Liver (tissue), 3 donors: Measurements from ENCODE around the gene OLIG1.

Experiments used
- EGR1 ChIP-seq, 2 donors: IDR thresholded peaks; 2 replicates each; pipeline ENCODE4 v1.6.1; 2016 to 2018; ENCODE audit warnings: antibody characterized with exemption in 2 of 2, low read depth in 2 of 2
- FOXA1 ChIP-seq: IDR thresholded peaks from 2 replicates; pipeline ENCODE4 v1.6.1; 2016; ENCODE audit warnings: antibody characterized with exemption
- GABPA ChIP-seq, 2 donors: IDR thresholded peaks in 1 of 2; conservative IDR thresholded peaks in 1 of 2; 2 replicates each; pipeline ENCODE4 v1.6.1; 2016; ENCODE audit warnings: antibody characterized with exemption in 2 of 2, mild to moderate bottlenecking in 1 of 2, moderate library complexity in 1 of 2
- HNF4A ChIP-seq, 2 donors: conservative IDR thresholded peaks; 2 replicates each; pipeline ENCODE4 v1.6.1; 2016; ENCODE audit warnings: antibody characterized with exemption in 2 of 2, mild to moderate bottlenecking in 2 of 2
- JUND ChIP-seq, 2 donors: IDR thresholded peaks; 2 replicates each; pipeline ENCODE4 v1.6.1; 2016; ENCODE audit warnings: antibody characterized with exemption in 2 of 2
- RAD21 ChIP-seq, 2 donors: IDR thresholded peaks; 2 replicates each; pipeline ENCODE4 v1.6.1; 2016; ENCODE audit warnings: antibody characterized with exemption in 2 of 2, mild to moderate bottlenecking in 2 of 2
- RXRA ChIP-seq, 2 donors: IDR thresholded peaks; 2 replicates each; pipeline ENCODE4 v1.6.1; 2017 to 2018; ENCODE audit warnings: antibody characterized with exemption in 2 of 2, mild to moderate bottlenecking in 1 of 2
- TAF1 ChIP-seq: conservative IDR thresholded peaks from 2 replicates; pipeline ENCODE4 v1.6.1; 2016; ENCODE audit warnings: antibody characterized with exemption, mild to moderate bottlenecking
- YY1 ChIP-seq: IDR thresholded peaks from 2 replicates; pipeline ENCODE4 v1.6.1; 2016; ENCODE audit warnings: antibody characterized with exemption, mild to moderate bottlenecking
- TF ChIP-seq, protein P1 (sequence below): IDR thresholded peaks from 2 replicates; pipeline ENCODE4 v1.6.1; 2016; ENCODE audit warnings: antibody characterized with exemption, mild to moderate bottlenecking
- TF ChIP-seq, protein P2 (sequence below): IDR thresholded peaks from 2 replicates; pipeline ENCODE4 v1.6.1; 2016; ENCODE audit warnings: antibody characterized with exemption
- TF ChIP-seq, protein P3 (sequence below): fragments of 150-350 bp; IDR thresholded peaks from 2 replicates; pipeline ENCODE4 v1.5.1; 2017; ENCODE audit warnings: improper control_type of control experiment, low read depth, low read length; ENCODE audit not compliant: missing input control
- TF ChIP-seq, protein P4 (sequence below): IDR thresholded peaks from 2 replicates; pipeline ENCODE4 v1.6.1; 2016; ENCODE audit warnings: antibody characterized with exemption
- TF ChIP-seq, protein P5 (sequence below): IDR thresholded peaks from 2 replicates; pipeline ENCODE4 v1.6.1; 2016; ENCODE audit warnings: antibody characterized with exemption
- donor health status: healthy.
- donor health status: healthy.

DNA sequence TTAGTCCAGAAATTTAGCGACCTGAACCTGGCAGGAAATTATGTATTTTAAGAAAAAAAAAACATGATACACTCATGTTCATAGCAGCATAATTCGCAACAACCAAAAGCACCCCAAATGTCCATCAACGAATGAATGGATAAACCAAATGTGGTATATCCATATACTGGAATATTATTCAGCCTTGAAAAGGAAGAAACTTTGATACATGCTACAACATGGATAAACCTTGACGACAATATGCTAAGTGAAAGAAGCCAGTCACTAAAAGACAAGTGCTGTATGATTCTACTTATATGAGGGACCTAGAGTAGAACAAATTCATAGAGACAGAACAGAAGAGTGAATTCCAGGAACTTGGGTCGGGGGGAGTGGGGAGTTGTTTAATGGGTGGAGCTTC is 698 bp upstream of the OLIG1 start:
- no peak for TF ChIP-seq RXRA (IDR thresholded peaks at IDR 0.05)
- TF ChIP-seq, protein P1, sequence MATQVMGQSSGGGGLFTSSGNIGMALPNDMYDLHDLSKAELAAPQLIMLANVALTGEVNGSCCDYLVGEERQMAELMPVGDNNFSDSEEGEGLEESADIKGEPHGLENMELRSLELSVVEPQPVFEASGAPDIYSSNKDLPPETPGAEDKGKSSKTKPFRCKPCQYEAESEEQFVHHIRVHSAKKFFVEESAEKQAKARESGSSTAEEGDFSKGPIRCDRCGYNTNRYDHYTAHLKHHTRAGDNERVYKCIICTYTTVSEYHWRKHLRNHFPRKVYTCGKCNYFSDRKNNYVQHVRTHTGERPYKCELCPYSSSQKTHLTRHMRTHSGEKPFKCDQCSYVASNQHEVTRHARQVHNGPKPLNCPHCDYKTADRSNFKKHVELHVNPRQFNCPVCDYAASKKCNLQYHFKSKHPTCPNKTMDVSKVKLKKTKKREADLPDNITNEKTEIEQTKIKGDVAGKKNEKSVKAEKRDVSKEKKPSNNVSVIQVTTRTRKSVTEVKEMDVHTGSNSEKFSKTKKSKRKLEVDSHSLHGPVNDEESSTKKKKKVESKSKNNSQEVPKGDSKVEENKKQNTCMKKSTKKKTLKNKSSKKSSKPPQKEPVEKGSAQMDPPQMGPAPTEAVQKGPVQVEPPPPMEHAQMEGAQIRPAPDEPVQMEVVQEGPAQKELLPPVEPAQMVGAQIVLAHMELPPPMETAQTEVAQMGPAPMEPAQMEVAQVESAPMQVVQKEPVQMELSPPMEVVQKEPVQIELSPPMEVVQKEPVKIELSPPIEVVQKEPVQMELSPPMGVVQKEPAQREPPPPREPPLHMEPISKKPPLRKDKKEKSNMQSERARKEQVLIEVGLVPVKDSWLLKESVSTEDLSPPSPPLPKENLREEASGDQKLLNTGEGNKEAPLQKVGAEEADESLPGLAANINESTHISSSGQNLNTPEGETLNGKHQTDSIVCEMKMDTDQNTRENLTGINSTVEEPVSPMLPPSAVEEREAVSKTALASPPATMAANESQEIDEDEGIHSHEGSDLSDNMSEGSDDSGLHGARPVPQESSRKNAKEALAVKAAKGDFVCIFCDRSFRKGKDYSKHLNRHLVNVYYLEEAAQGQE = no peak
- TF ChIP-seq, protein P2, sequence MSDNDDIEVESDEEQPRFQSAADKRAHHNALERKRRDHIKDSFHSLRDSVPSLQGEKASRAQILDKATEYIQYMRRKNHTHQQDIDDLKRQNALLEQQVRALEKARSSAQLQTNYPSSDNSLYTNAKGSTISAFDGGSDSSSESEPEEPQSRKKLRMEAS = no peak
- no peak for TF ChIP-seq TAF1
- no peak for TF ChIP-seq RAD21 (IDR thresholded peaks at IDR 0.05)
- TF ChIP-seq, protein P3, sequence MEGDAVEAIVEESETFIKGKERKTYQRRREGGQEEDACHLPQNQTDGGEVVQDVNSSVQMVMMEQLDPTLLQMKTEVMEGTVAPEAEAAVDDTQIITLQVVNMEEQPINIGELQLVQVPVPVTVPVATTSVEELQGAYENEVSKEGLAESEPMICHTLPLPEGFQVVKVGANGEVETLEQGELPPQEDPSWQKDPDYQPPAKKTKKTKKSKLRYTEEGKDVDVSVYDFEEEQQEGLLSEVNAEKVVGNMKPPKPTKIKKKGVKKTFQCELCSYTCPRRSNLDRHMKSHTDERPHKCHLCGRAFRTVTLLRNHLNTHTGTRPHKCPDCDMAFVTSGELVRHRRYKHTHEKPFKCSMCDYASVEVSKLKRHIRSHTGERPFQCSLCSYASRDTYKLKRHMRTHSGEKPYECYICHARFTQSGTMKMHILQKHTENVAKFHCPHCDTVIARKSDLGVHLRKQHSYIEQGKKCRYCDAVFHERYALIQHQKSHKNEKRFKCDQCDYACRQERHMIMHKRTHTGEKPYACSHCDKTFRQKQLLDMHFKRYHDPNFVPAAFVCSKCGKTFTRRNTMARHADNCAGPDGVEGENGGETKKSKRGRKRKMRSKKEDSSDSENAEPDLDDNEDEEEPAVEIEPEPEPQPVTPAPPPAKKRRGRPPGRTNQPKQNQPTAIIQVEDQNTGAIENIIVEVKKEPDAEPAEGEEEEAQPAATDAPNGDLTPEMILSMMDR = no peak
- no peak for TF ChIP-seq GABPA (IDR thresholded peaks at IDR 0.05 in 1 of 2, conservative IDR thresholded peaks at IDR 0.05 in 1 of 2)
- no peak for TF ChIP-seq EGR1 (IDR thresholded peaks at IDR 0.05; ENCODE audit: low read depth in 2 of 2)
- TF ChIP-seq, protein P4, sequence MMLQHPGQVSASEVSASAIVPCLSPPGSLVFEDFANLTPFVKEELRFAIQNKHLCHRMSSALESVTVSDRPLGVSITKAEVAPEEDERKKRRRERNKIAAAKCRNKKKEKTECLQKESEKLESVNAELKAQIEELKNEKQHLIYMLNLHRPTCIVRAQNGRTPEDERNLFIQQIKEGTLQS = no peak
- TF ChIP-seq JUND (IDR thresholded peaks at IDR 0.05) = no peak
- TF ChIP-seq YY1 = no peak
- no peak for TF ChIP-seq HNF4A (conservative IDR thresholded peaks at IDR 0.05)
- no peak for TF ChIP-seq FOXA1
- TF ChIP-seq, protein P5, sequence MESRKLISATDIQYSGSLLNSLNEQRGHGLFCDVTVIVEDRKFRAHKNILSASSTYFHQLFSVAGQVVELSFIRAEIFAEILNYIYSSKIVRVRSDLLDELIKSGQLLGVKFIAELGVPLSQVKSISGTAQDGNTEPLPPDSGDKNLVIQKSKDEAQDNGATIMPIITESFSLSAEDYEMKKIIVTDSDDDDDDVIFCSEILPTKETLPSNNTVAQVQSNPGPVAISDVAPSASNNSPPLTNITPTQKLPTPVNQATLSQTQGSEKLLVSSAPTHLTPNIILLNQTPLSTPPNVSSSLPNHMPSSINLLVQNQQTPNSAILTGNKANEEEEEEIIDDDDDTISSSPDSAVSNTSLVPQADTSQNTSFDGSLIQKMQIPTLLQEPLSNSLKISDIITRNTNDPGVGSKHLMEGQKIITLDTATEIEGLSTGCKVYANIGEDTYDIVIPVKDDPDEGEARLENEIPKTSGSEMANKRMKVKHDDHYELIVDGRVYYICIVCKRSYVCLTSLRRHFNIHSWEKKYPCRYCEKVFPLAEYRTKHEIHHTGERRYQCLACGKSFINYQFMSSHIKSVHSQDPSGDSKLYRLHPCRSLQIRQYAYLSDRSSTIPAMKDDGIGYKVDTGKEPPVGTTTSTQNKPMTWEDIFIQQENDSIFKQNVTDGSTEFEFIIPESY = no peak
